GM19238 (cell line): Measurements from ENCODE around the gene CSNK1A1L.

Source experiments
- DNase-seq: peaks from one replicate; pipeline ENCODE4 v3.0.0; 2011; ENCODE audit warnings: low spot score; ENCODE audit not compliant: insufficient read length

The CSNK1A1L gene

DNA sequence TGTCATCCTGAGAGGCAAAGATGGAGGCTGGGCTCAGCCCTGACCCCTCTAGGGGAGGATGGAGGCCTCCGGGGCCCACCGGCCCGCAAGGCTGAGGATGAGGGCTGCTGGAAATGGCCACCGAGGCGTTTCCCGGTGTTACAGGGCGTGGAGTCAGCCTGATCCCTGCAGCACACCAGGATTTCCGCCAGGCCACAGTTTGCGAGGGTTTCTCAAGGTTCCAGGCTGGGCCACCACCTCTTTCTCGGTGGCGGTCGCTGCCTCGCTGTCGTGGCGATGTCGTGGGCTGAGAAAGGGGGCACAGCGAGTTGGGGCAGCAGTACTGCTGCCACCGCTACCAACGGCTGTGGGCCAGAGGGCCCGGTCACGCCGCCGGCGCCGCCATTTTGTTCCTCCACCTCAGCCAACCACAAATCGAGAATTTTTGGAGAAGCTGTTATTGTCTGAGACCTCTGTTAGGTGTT is at the start of gene CSNK1A1L:
Gene CSNK1A1L (minus strand): TSS at position 414 of the 464 bp plus-strand sequence. CDS start 408 bp downstream, at position 6.
- DNase-seq: no peak

- no peak for DNase-seq
These were observed 43.9 kb upstream of the CSNK1A1L start for GRCh38 chr13:37149380-37149779.

GRCh38 chr13:37148501-37148900 is 43.0 kb upstream of the CSNK1A1L start:
- DNase-seq: no peak

GRCh38 chr13:37144661-37145060 is 39.2 kb upstream of the CSNK1A1L start:
- no peak for DNase-seq

DNA sequence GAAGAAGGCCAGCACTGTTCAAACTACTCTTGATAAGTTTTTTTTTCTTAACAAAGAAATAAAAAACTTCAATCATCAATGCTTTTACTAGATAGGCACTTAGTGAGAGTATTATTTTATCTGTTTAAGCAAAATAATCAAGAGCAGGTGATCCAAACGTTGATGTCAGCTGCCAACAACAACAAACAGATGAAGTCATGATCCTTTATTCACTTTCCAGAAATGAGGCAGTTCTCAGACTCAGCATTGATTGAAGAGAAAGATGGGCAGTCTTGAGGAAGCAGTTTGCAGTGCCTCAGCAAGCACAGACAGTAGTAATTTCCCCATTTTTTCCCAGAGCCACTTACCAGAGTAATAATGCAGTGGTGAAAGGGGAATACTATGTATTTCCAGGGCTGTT is 38.4 kb upstream of the CSNK1A1L start:
- no peak for DNase-seq

DNA sequence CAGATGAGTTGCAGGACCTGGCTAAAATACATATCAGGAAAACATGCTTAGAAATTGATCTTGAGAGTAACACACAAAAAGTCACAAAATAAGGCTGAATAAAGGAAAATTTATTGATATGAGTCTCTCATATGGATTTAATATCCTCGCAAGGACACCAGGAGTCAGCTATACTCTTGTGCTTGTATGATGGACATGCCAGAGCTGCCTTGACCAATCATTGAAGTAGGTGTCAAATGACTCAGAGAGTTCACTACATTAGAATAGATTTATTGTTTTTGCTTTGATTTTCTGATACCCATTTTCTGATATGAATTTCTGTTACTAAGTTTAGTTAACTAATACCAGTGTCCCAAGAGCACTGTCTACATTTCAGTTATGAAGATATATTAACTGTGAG is 37.4 kb upstream of the CSNK1A1L start:
- DNase-seq: no peak

DNA sequence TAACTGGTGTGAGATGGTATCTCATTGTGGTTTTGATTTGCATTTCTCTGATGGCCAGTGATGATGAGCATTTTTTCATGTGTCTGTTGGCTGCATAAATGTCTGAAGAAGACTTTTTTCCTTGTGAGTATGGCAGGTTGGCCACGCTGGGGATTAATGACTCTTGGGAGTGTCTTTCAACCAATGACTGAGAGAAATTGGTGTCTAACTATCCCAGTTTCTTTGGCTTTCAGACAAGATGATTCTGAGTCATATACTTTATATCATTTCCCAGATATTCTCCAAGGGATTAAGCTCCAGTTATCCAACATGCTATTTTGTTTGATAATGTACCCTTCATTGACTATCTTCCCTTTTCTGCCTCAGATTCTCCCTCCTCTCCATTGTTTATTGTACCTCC is 35.5 kb upstream of the CSNK1A1L start:
- no peak for DNase-seq

DNA sequence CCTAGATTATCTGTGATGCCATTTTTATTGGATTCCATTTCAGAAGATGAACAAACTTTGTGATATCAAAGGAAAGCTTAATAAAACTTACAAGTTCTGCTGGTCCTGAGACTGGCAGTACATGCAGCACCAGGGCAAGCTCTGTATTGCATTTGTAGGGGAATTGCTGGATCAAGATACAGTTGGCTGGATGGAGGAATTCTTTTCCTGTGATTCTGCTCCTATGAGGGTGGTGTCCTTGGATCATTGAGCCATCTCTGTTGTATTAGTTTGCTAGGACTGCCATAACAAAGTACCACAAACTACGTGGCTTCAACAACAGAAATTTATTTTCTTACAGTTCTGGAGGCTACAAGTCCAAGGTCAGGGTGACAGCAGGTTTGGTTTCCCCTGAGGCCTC is 33.9 kb upstream of the CSNK1A1L start:
- DNase-seq: no peak

DNA sequence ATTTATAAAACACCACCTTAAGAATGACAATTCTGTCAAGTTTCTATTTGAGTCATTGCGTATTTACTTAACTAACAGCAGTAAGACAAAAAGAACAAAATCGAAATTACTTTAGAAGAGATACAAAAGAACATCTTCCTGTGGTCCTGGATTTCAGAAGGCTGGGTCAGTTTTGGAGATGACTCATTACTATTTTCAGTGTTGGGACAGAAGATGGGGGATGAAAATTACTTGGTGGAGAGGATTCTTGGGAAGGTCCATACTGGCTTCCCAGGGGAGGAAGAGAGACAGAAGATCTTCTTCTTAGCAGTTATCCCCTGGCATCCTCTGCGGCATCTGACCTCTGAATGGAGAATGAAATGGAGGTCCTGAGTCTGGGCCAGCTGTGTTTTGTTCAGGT is 33.5 kb upstream of the CSNK1A1L start:
- no peak for DNase-seq

DNA sequence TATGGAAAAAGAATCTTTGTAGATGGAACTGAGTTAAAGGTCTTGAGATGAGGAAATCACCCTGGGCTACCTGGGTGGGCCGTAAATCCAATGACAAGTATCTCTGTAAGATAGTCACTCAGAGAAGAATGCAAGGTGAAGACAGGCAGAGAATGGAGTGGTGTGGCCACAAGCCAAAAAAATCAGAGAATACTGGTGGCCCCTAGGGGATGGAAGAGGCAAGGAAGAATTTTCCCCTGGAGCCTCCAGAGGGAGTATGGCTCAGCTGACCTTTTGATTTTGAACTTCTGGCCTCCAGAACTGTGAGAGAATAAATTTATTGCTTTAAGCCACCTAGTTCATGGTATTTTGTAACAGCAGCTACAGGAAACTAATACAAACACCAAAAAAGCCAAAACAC is 32.7 kb upstream of the CSNK1A1L start:
- DNase-seq: no peak

GRCh38 chr13:37136633-37137032 is 31.2 kb upstream of the CSNK1A1L start:
- no peak for DNase-seq

- DNase-seq: no peak
These were observed 30.7 kb upstream of the CSNK1A1L start for GRCh38 chr13:37136187-37136586.

DNA sequence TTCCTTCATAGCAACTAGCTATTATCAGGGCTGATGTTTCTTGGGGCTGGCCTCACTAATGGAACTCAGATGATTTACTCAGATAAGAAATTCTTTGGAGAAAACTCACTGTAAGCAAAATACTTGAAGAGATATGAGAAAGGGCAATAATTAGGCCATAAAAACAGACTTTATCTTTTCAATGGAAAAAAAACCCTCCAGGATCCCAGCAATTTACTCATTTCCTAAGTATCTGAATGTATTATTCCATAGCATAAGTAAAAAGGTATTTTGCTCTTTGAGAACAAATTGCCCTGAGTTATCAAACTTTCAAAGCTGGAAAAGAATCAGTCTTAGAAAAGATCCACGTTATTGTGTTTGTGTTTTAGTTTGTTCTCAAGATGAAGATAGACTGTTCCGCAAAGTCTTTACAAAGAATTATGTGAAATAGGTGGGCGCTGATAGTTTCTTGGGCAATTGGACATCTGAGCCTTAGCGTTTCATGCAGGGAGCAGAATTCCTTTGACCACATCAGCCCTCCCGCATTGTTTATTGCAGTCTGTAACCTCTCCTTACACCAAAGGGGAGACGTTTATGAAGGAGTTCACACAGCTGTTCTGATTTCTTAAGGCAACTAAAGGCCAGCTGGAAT is 29.1 kb upstream of the CSNK1A1L start:
- no peak for DNase-seq

DNA sequence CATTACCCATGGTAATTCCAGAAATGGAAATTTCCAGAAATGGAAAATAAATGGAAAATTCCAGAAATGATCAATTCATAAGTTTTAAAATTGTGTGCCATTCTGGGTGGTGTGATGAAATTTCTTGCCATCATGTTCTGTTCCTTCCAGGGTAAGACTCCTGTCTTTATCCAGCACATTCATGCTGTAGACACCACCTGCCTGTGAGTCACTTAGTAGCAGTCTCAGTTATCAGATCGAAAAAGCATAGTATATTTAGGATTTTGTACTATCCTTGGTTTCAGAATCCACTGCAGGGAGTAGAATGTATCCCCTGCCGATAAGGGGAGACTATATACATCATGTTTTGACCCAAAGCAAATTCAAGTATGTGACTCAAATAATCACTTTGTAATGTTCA is 26.7 kb upstream of the CSNK1A1L start:
- DNase-seq: no peak

DNA sequence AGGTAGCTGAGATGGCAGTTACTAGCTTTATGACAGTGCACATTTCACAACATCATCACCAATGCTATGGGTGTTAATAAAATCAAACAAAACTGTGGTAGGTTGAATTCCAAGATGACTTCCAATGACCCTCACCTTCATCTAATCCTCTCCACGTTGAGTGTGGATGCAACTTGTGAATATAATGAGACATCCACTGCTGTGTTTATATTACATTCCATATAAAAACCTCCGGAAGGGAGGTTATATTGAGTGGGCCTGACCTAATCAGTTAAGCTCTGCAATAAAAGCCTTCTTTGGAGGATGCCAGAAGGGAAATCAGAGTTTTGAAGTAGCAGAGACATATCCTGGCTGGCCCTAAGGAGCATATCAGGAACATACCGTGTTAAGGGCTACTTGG is 25.6 kb upstream of the CSNK1A1L start:
- DNase-seq: no peak

DNA sequence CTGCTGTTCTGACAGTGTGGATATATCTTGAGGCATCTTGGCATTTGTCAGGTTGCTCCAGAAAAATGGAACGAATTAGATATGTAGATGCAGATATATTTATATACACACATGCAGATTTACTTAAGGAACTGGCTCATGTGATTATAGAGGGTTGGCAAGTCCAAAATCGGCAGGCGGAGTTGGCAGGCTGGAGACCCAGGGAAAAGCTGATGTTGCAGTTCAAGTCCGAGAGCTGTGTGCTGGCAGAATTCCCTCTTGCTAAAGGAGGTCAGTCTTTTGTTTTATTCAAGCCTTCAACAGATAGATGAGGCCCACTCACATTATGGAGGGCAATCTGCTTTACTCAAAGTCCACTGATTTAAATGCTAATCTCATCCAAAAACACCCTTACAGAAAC is 24.4 kb upstream of the CSNK1A1L start:
- DNase-seq: no peak

GRCh38 chr13:37127691-37128241 is 22.3 kb upstream of the CSNK1A1L start:
- DNase-seq: no peak

- DNase-seq: no peak
These were observed 17.9 kb upstream of the CSNK1A1L start for GRCh38 chr13:37123337-37123736.

DNA sequence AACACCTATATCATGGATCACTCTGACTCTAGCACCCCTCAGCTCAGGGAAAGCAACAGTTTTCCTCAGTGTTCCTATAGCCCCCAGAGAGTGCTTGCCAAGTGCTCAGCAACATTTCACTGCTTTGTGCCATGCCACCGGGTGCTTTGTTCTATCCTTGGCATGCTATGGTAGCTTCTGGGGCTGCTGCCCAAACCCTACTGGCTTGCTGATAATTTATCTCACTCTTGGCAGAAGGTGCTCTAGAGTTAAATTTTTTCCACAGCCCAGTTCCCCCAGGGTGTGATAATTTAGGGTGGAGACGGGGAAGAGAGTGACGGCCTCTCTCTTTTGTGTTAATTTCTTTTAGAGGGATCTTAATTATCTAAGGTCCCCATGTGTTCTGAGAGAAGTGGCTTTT is 12.6 kb upstream of the CSNK1A1L start:
- DNase-seq: no peak

- DNase-seq: no peak
These were observed 8.8 kb upstream of the CSNK1A1L start for GRCh38 chr13:37114250-37114649.

- DNase-seq: no peak
These were observed 8.1 kb upstream of the CSNK1A1L start for GRCh38 chr13:37113534-37113933.

- no peak for DNase-seq
These were observed 3.7 kb upstream of the CSNK1A1L start for GRCh38 chr13:37109051-37109678.

- no peak for DNase-seq
These were observed 2.4 kb upstream of the CSNK1A1L start for GRCh38 chr13:37107868-37108267.
